Adrenal gland (tissue), 12 donors: Measurements from ENCODE around the gene TAF4. TPM values are rescaled to one million over a fixed set of nuclear protein-coding genes. Genes with fewer than 3 reads are reported as not detected.

Experiments
- DNase-seq, 7 donors: peaks; one replicate each; pipeline ENCODE4 v3.0.0-alpha.2; 2019 to 2020
- H3K27ac ChIP-seq, 5 donors: fragments of 200-600 bp; sonication (generic) in 4 of 5; 1 replicate in 3 of 5; 2 replicates in 2 of 5; pipeline versions ENCODE4 v1.5.1 to v1.8.0; 2016 to 2020; ENCODE audit warnings: mild to moderate bottlenecking in 1 of 5
- H3K27me3 ChIP-seq: fragments of 200-600 bp; 2 replicates; pipeline ENCODE4 v1.8.0; 2021
- H3K36me3 ChIP-seq, 2 donors: fragments of 200-600 bp; replicated peaks in 1 of 2; 1 replicate in 1 of 2; 2 replicates in 1 of 2; pipeline versions ENCODE4 v1.5.1 to v1.8.0; 2018 to 2022
- H3K4me1 ChIP-seq, 2 donors: fragments of 200-600 bp; replicated peaks in 1 of 2; 1 replicate in 1 of 2; 2 replicates in 1 of 2; pipeline versions ENCODE4 v1.5.1 to v1.8.0; 2018 to 2021
- H3K4me3 ChIP-seq, 4 donors: fragments of 200-600 bp; sonication (generic) in 3 of 4; one replicate each; pipeline ENCODE4 v1.5.1; 2016 to 2018
- H3K9me3 ChIP-seq, 3 donors: fragments of 200-600 bp; sonication (generic) in 1 of 3; replicated peaks in 1 of 3; 1 replicate in 2 of 3; 2 replicates in 1 of 3; pipeline versions ENCODE4 v1.5.1 to v1.8.0; 2016 to 2021
- CTCF ChIP-seq, 6 experiments: fragments of 450-650 bp in 4 of 6; fragments of 200-600 bp in 2 of 6; sonication (generic) in 1 of 6; IDR thresholded peaks; 1 replicate in 5 of 6; 2 replicates in 1 of 6; pipeline versions ENCODE4 v1.5.1 to v1.8.0; 2016 to 2021; ENCODE audit warnings: antibody characterized with exemption in 6 of 6, mild to moderate bottlenecking in 2 of 6, moderate library complexity in 1 of 6
- POLR2A ChIP-seq, 2 donors: fragments of 450-650 bp; IDR thresholded peaks; one replicate each; pipeline ENCODE4 v1.6.1; 2017; ENCODE audit warnings: antibody characterized with exemption in 2 of 2, mild to moderate bottlenecking in 2 of 2, moderate library complexity in 1 of 2
- WGBS, 4 donors: extraction: QIAGEN DNeasy Blood & Tissue Kit in 2 of 4; methylation state at CpG; one replicate each; pipeline versions ENCODE4 v1.1.5 to v1.1.7; 2013 to 2017; 5-methylcytosine and 5-hydroxymethylcytosine counted together
- intact Hi-C, 2 donors: fragments of 100-400 bp; cut with DNase I; formaldehyde crosslinking; loops; one replicate each; pipeline versions ENCODE4 v1.14.1 to v1.15.0; 2022 to 2023
- polyA plus RNA-seq, 3 donors: library from polyadenylated mRNA; stranded (reverse); fragments of 200-250 nt in 2 of 3; fragments of 350-450 nt in 1 of 3; fragmentation: Illumina TruSeq in 1 of 3; extraction: RNeasy Lipid Tissue Mini Kit (QIAGEN cat#74804) in 1 of 3; gene quantifications; one replicate each; pipeline ENCODE4 v1.2.3, GENCODE V29; 2013 to 2014
- total RNA-seq, 9 donors: library from RNA; depleted of rRNA in 4 of 9; stranded (reverse); fragments of >200 nt in 4 of 9; fragments of 120-200 nt in 1 of 9; fragmentation: NEBNext Ultra II Directional in 1 of 9; extraction: Animal tissue kit (Norgen Biotek cat#: 25700) in 1 of 9; gene quantifications; one replicate each; pipeline versions ENCODE4 v1.1.0 to v1.2.4, GENCODE V29; 2013 to 2023
- donor health status: healthy with polysubstance abuse.
- donor health status: Bipolar disorder and iron deficiency.
- donor health status: DM: yes; HTN: yes; CAD: no.
- donor health status: DM: no; HTN: no; CAD: no.
- donor health status: DM: no; HTN: no; CAD: no.
- donor health status: DM: yes; HTN: yes; CAD: no.

Gene TAF4
- total and polyA plus RNA-seq, 12 donors, result 5.2 to 30.9 (median 14.8) TPM

GRCh38 chr20:61967300-61967699 lies 98.4 kb downstream of the TAF4 start:
- Histone ChIP-seq H3K27me3 (no peaks in the 10 kb centered on the region), H3K4me1 (no peaks in the 10 kb centered on the region), H3K9me3 (no peaks in the 10 kb centered on the region), H3K4me3 (no peak overlapping the region), H3K36me3 (no peaks in the 10 kb centered on the region), H3K27ac (no peak overlapping the region)
- intact Hi-C loops, result no loop called here
- 63 to 83% (median 74%) methylated on average over 2 to 7 of the region's 7 CpGs for WGBS, 4 donors
- TF ChIP-seq POLR2A (IDR thresholded peaks at IDR 0.05) (no peak), CTCF (IDR thresholded peaks at IDR 0.05) (no peak)
- peak in 3 of 7 donors; percentile 13 to 42 (median 17) for DNase-seq

- H3K27ac ChIP-seq, result no peak overlapping the region
- DNase-seq, result peak; percentile 34 to 83 (median 65)
Measured at GRCh38 chr20:61966492-61967244, 99.0 kb downstream of the TAF4 start.

GRCh38 chr20:61965606-61966491 lies 99.8 kb downstream of the TAF4 start:
- Histone ChIP-seq H3K4me3 (no peak overlapping the region), H3K4me1 (no peaks in the 10 kb centered on the region), H3K9me3 (no peaks in the 10 kb centered on the region), H3K27ac (no peak overlapping the region), H3K36me3 (no peaks in the 10 kb centered on the region), H3K27me3 (no peaks in the 10 kb centered on the region)
- peak in 4 of 7 donors; percentile 15 to 46 (median 23) for DNase-seq
- TF ChIP-seq CTCF (IDR thresholded peaks at IDR 0.05) (no peak), POLR2A (IDR thresholded peaks at IDR 0.05) (no peak)
- intact Hi-C loops, result no loop called here
- 18 to 56% (median 19%) methylated on average over 8 to 49 of the region's 49 CpGs for WGBS, 4 donors

More at GRCh38 chr20:61966492-61967244, 99.0 kb downstream of the TAF4 start:
- intact Hi-C loops, result no loop called here
- H3K4me3 ChIP-seq, result no peak overlapping the region
- no peaks in the 10 kb centered on the region for H3K9me3 ChIP-seq
- H3K27me3 ChIP-seq, result no peaks in the 10 kb centered on the region
- no peaks in the 10 kb centered on the region for H3K36me3 ChIP-seq
- WGBS, 4 donors, result 59 to 75% (median 69%) methylated on average over 12 to 25 of the region's 25 CpGs
- no peaks in the 10 kb centered on the region for H3K4me1 ChIP-seq
- TF ChIP-seq POLR2A (IDR thresholded peaks at IDR 0.05), result peak in 1 of 2 donors; percentile 11
- TF ChIP-seq CTCF (IDR thresholded peaks at IDR 0.05), result no peak
